NCI-H2196 (cell line): Measurements from ENCODE around the gene DKK3.
"Not testable (repeated sequence)": the region's sequence is repeated elsewhere in the genome, so short reads cannot be mapped to it uniquely, and the experiment has no call there.

Experiments
- DNase-seq: peaks from one replicate; lab custom pipeline; 2025; ENCODE audit not compliant: unreplicated experiment; lab: John Stamatoyannopoulos, UW

DKK3 gene

GRCh38 chr11:12007769-12008737 is at the start of gene DKK3:
DKK3 (minus strand) TSS chr11:12008626; CDS start chr11:12008582, 44 bp downstream.
- DNase-seq = no peak

GRCh38 chr11:12057299-12057980 is 49.0 kb upstream of the DKK3 start:
- no peak for DNase-seq

- DNase-seq = no peak
Observed at GRCh38 chr11:12056119-12056518, 47.7 kb upstream of the DKK3 start.

- no peak for DNase-seq
Observed at GRCh38 chr11:12053606-12054361, 45.4 kb upstream of the DKK3 start.

- DNase-seq = no peak
Observed at GRCh38 chr11:12052676-12053605, 44.5 kb upstream of the DKK3 start.

GRCh38 chr11:12051287-12051662 is 42.8 kb upstream of the DKK3 start:
- DNase-seq = no peak

GRCh38 chr11:12050470-12051286 is 42.3 kb upstream of the DKK3 start:
- DNase-seq = peak; percentile 30

- no peak for DNase-seq
Observed at GRCh38 chr11:12048936-12049790, 40.7 kb upstream of the DKK3 start.

GRCh38 chr11:12046636-12047236 is 38.3 kb upstream of the DKK3 start:
- DNase-seq = no peak

- no peak for DNase-seq
Observed at GRCh38 chr11:12045914-12046635, 37.6 kb upstream of the DKK3 start.

GRCh38 chr11:12044799-12045198 is 36.4 kb upstream of the DKK3 start:
- no peak for DNase-seq

- peak; percentile 78 for DNase-seq
Observed at GRCh38 chr11:12043959-12044791, 35.7 kb upstream of the DKK3 start.

GRCh38 chr11:12043221-12043620 is 34.8 kb upstream of the DKK3 start:
- no peak for DNase-seq

GRCh38 chr11:12042215-12042676 is 33.8 kb upstream of the DKK3 start:
- DNase-seq = no peak

- DNase-seq = not testable (repeated sequence)
Observed at GRCh38 chr11:12040719-12041118, 32.3 kb upstream of the DKK3 start.

GRCh38 chr11:12032968-12033367 is 24.5 kb upstream of the DKK3 start:
- DNase-seq = no peak
